Measurements from ENCODE around the gene TBC1D30.

- TF ChIP-seq CTCF (IDR thresholded peaks at IDR 0.05) (no peak), SIN3A (IDR thresholded peaks at IDR 0.05; ENCODE audit: borderline replicate concordance, insufficient read depth, low read depth, low read length) (no peak)
These were observed 30.8 kb upstream of the TBC1D30 start for GRCh38 chr12:64793610-64794009.

Data from Panc1 (cell line).